Gastroesophageal sphincter (tissue), 4 donors: ENCODE measurements around the gene TCTN2. TPM values are rescaled to one million over a fixed set of nuclear protein-coding genes. Genes with fewer than 3 reads are reported as not detected.

Source experiments
- ATAC-seq: fragments of 150-250 bp; one replicate; pipeline ENCODE4 v1.9.1; 2016; ENCODE audit warnings: mild to moderate bottlenecking, moderate library complexity
- H3K27ac ChIP-seq, 4 donors: fragments of 200-600 bp; sonication (generic) in 3 of 4; 1 replicate in 3 of 4; 2 replicates in 1 of 4; pipeline ENCODE4 v1.5.1; 2016 to 2019
- H3K27me3 ChIP-seq: fragments of 200-600 bp; sonication (generic); one replicate; pipeline ENCODE4 v1.5.1; 2019
- H3K36me3 ChIP-seq, 2 donors: fragments of 200-600 bp; sonication (generic); one replicate each; pipeline ENCODE4 v1.5.1; 2019; ENCODE audit warnings: control low read depth in 1 of 2
- H3K4me1 ChIP-seq, 3 donors: fragments of 200-600 bp; sonication (generic); 1 replicate in 2 of 3; 2 replicates in 1 of 3; pipeline ENCODE4 v1.5.1; 2016 to 2019; ENCODE audit warnings: control low read depth in 2 of 3
- H3K4me3 ChIP-seq, 2 donors: fragments of 200-600 bp; sonication (generic); one replicate each; pipeline ENCODE4 v1.5.1; 2019; ENCODE audit warnings: mild to moderate bottlenecking in 1 of 2, moderate library complexity in 1 of 2
- H3K9me3 ChIP-seq, 3 donors: fragments of 200-600 bp; sonication (generic); one replicate each; pipeline ENCODE4 v1.5.1; 2017 to 2019; ENCODE audit warnings: control low read depth in 2 of 3
- EP300 ChIP-seq: sonication (generic); formaldehyde crosslinking; IDR thresholded peaks from one replicate; pipeline ENCODE4 v1.6.1; 2017; ENCODE audit warnings: antibody characterized with exemption, mild to moderate bottlenecking
- POLR2A ChIP-seq, 2 donors: fragments of 450-650 bp; IDR thresholded peaks; one replicate each; pipeline ENCODE4 v1.6.1; 2017; ENCODE audit warnings: antibody characterized with exemption in 2 of 2, mild to moderate bottlenecking in 2 of 2, moderate library complexity in 1 of 2
- POLR2AphosphoS5 ChIP-seq: sonication (generic); formaldehyde crosslinking; IDR thresholded peaks from one replicate; pipeline ENCODE4 v1.6.1; 2017; ENCODE audit warnings: antibody characterized with exemption
- WGBS, 2 donors: methylation state at CpG; one replicate each; pipeline ENCODE4 v1.1.5; 2018; ENCODE audit warnings: low coverage in 1 of 2; 5-methylcytosine and 5-hydroxymethylcytosine counted together
- total RNA-seq, 4 donors: library from RNA; depleted of rRNA; stranded (reverse); fragments of >200 nt; gene quantifications; one replicate each; pipeline ENCODE4 v1.1.0, GENCODE V29; 2016
- TF ChIP-seq, protein P1 (sequence below), 4 experiments: fragments of 200-600 bp in 2 of 4; fragments of 450-650 bp in 2 of 4; sonication (generic) in 1 of 4; IDR thresholded peaks; one replicate each; pipeline ENCODE4 v1.5.1; 2017 to 2019; ENCODE audit warnings: antibody characterized with exemption in 4 of 4, mild to moderate bottlenecking in 2 of 4, moderate library complexity in 2 of 4

The TCTN2 gene
- total RNA-seq, 4 donors from 2014 or later = 5.0 to 7.8 (median 7.1) TPM

DNA sequence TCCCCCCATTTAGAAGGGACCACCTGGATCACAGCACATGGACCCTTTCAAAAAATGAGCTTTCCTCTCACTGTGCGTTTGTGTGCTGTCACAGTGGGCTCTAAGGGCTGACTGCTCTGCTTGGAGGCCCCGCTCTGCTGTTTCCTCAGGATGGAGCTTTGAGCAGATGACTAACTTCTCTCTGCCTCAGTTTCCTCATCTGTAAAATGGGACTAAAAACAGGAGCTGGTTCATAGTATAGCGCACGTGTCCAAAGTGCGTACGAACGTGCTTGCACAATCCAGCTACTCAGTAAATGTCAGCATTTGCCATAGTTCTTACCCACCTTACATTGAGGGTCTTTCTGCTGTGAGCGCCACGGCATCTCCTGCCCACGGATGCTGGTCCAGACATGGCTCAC lies 78.4 kb downstream of the TCTN2 start:
- Histone ChIP-seq H3K9me3 (no peaks in the 10 kb centered on the region), H3K36me3 (peaks cover 0 to 91% of the 10 kb centered on the region in 2 donors), H3K4me1 (no peaks in the 10 kb centered on the region), H3K27ac (no peak overlapping the region), H3K4me3 (no peak overlapping the region), H3K27me3 (no peaks in the 10 kb centered on the region)
- ATAC-seq = no peak
- 99 to 100% methylated on average over 5 to 8 of the region's 10 CpGs for WGBS, 2 donors
- TF ChIP-seq EP300 (no peak), POLR2AphosphoS5 (no peak), POLR2A (IDR thresholded peaks at IDR 0.05) (no peak)
- TF ChIP-seq, protein P1, sequence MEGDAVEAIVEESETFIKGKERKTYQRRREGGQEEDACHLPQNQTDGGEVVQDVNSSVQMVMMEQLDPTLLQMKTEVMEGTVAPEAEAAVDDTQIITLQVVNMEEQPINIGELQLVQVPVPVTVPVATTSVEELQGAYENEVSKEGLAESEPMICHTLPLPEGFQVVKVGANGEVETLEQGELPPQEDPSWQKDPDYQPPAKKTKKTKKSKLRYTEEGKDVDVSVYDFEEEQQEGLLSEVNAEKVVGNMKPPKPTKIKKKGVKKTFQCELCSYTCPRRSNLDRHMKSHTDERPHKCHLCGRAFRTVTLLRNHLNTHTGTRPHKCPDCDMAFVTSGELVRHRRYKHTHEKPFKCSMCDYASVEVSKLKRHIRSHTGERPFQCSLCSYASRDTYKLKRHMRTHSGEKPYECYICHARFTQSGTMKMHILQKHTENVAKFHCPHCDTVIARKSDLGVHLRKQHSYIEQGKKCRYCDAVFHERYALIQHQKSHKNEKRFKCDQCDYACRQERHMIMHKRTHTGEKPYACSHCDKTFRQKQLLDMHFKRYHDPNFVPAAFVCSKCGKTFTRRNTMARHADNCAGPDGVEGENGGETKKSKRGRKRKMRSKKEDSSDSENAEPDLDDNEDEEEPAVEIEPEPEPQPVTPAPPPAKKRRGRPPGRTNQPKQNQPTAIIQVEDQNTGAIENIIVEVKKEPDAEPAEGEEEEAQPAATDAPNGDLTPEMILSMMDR (IDR thresholded peaks at IDR 0.05) = no peak

DNA sequence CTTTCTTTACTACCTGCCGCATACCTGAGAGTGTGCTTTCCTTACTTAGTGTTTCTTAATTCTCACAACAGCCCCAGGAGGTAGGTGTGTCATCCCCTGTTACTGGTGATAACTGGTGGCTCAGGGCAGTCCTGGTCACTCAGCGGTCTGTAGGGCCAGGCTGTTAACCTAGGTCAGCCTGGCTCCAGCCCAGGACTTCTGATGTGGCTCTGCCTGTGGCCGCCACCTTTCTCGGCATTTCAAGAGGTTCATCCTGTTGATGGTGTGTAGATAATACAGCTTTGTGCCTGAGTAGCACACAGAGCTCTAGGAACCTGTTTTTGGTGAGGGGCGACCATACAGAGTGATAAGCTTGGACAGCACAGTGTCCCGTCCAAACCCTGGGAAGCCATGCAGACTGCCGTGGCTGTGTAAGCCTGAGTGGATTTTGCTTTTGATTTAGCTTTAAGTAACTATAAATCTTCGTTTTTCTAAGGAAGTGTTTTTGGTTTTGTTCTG lies 79.3 kb downstream of the TCTN2 start:
- H3K36me3 ChIP-seq = peaks cover 0 to 91% of the 10 kb centered on the region in 2 donors
- no peaks in the 10 kb centered on the region for H3K4me1 ChIP-seq
- TF ChIP-seq, protein P1 (IDR thresholded peaks at IDR 0.05) = no peak
- TF ChIP-seq EP300 (no peak), POLR2A (IDR thresholded peaks at IDR 0.05) (no peak)
- no peaks in the 10 kb centered on the region for H3K27me3 ChIP-seq
- no peaks in the 10 kb centered on the region for H3K9me3 ChIP-seq
- 80 to 81% methylated on average over 4 to 6 of the region's 8 CpGs for WGBS, 2 donors
- H3K27ac ChIP-seq = no peak overlapping the region
- H3K4me3 ChIP-seq = no peak overlapping the region
- no peak for ATAC-seq

DNA sequence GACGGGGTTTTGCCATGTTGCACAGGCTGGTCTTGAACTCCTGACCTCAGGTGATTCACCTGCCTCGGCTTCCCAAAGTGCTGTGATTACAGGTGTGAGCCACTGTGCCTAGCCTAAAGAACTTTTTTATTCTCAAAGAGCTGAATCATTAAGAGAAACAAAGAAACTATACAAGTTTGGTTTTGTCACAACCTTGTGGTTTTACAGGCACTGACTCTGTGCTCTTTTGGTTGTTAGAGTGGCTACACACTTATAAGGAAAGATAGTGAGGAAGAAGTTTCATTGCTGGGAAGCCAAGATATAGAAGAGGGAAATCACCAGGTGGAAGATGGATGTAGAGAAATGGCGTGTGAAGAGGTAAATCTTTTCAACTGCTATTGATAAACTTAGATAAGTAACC lies 81.1 kb downstream of the TCTN2 start:
- 94 to 95% methylated on average over 3 of the region's 3 CpGs for WGBS, 2 donors
- Histone ChIP-seq H3K9me3 (no peaks in the 10 kb centered on the region), H3K4me1 (no peaks in the 10 kb centered on the region), H3K27ac (no peak overlapping the region), H3K27me3 (no peaks in the 10 kb centered on the region), H3K4me3 (no peak overlapping the region), H3K36me3 (peaks cover 0 to 100% of the 10 kb centered on the region in 2 donors)
- no peak for ATAC-seq
- TF ChIP-seq EP300 (no peak), POLR2AphosphoS5 (no peak), POLR2A (IDR thresholded peaks at IDR 0.05) (no peak)
- TF ChIP-seq, protein P1 (IDR thresholded peaks at IDR 0.05) = no peak

DNA sequence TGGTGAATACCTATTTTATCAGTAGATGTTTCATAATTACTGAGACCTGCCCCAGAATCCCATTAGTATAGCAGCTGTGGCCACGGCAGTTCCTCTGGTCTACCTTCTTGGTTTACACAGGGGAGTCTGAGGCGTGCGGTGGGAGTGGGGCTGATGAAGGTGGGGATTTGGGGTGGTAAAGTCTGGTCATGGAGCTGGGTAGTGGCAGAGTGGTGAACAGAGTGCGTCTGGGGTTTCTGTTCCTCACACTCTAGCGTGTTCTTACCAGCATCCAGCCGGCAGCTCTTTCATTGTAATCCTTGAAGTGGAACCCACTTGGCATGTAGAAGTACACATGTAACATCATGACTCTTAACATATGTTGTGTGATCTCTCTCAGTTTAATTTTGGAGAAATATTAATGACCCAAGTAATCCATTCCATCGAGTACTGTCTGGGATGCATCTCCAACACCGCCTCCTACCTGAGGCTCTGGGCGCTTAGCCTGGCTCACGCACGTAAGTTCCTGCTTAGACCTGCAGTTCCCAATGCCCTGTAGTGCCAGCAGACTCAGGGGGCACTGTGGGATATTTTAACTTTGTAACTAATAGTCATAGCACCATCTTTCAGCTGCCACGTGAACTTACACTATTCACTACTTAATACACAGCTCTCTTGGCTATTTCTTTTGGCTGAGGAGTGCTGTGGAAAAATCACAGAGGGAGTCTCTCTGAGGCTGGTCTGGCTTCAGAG lies 83.3 kb downstream of the TCTN2 start:
- H3K27ac ChIP-seq = no peak overlapping the region
- peaks cover 0 to 100% of the 10 kb centered on the region in 2 donors for H3K36me3 ChIP-seq
- no peak for ATAC-seq
- no peaks in the 10 kb centered on the region for H3K27me3 ChIP-seq
- H3K4me3 ChIP-seq = no peak overlapping the region
- H3K4me1 ChIP-seq = no peaks in the 10 kb centered on the region
- WGBS, 2 donors = 84 to 100% methylated on average over 1 to 12 of the region's 12 CpGs
- no peak for TF ChIP-seq POLR2A (IDR thresholded peaks at IDR 0.05)
- TF ChIP-seq EP300 = no peak
- TF ChIP-seq POLR2AphosphoS5 = no peak
- TF ChIP-seq, protein P1 (IDR thresholded peaks at IDR 0.05) = no peak
- H3K9me3 ChIP-seq = no peaks in the 10 kb centered on the region

DNA sequence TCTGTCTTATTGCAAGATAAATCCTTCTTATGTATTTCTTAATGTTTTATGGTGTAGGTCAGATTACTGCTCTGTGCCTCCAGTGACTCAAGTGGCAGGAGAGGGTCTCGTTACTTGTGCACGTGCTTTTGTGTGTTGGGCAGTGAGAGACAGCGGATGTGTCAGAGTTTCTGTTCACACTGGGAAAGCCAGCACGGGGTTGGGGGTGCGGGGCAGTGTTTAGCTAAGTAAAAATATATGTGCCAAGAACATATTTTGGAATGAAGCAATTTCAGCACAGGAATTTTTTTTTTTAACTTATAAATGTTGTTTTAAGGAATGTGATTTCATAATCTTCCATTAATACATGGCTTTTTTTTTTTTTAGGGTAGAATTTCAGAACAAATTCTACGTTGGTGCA lies 86.6 kb downstream of the TCTN2 start:
- H3K9me3 ChIP-seq = no peaks in the 10 kb centered on the region
- peaks cover 0 to 12% (median 9%) of the 10 kb centered on the region in 3 donors for H3K4me1 ChIP-seq
- ATAC-seq = no peak
- H3K27me3 ChIP-seq = peaks cover 22% of the 10 kb centered on the region
- WGBS, 2 donors = 68 to 76% methylated on average over 2 to 4 of the region's 6 CpGs
- no peak overlapping the region for H3K4me3 ChIP-seq
- TF ChIP-seq POLR2AphosphoS5 = no peak
- H3K36me3 ChIP-seq = peaks cover 0 to 83% of the 10 kb centered on the region in 2 donors
- H3K27ac ChIP-seq = no peak overlapping the region

Other genes with a start within 250 kb of the TCTN2 start
- 1 to 10 TPM; 6.2 to 9.2 (median 7.9) TPM for gene RILPL2, start 234.4 kb upstream of the TCTN2 start, total RNA-seq
- 10 to 100 TPM; 16.3 to 17.6 (median 17.5) TPM for gene SNRNP35, start 213.0 kb upstream of the TCTN2 start, total RNA-seq
- 10 to 100 TPM; 10.8 to 46.1 (median 24.3) TPM for gene RILPL1, start 137.4 kb upstream of the TCTN2 start, total RNA-seq
- gene TMED2, start 86.6 kb upstream of the TCTN2 start, total RNA-seq = 100 to 1,000 TPM; 117 to 139 (median 128) TPM
- gene DDX55, start 69.0 kb upstream of the TCTN2 start, total RNA-seq = 10 to 100 TPM; 15.3 to 22.6 (median 18.0) TPM
- gene EIF2B1, start 37.4 kb upstream of the TCTN2 start, total RNA-seq = 100 to 1,000 TPM in 3 of 4 donors, 10 to 100 TPM in 1; 94.7 to 113 (median 106) TPM
- gene GTF2H3, start 37.3 kb upstream of the TCTN2 start, total RNA-seq = 10 to 100 TPM; 19.3 to 28.9 (median 25.2) TPM
- gene ATP6V0A2, start 41.2 kb downstream of the TCTN2 start, total RNA-seq = 10 to 100 TPM; 16.5 to 24.6 (median 20.0) TPM
- not detected for gene DNAH10, start 91.2 kb downstream of the TCTN2 start, total RNA-seq